ENCODE data around the gene MTMR12.
"Not testable (repeated sequence)": the region's sequence is repeated elsewhere in the genome, so short reads cannot be mapped to it uniquely, and the experiment has no call there.

MTMR12 gene

DNA sequence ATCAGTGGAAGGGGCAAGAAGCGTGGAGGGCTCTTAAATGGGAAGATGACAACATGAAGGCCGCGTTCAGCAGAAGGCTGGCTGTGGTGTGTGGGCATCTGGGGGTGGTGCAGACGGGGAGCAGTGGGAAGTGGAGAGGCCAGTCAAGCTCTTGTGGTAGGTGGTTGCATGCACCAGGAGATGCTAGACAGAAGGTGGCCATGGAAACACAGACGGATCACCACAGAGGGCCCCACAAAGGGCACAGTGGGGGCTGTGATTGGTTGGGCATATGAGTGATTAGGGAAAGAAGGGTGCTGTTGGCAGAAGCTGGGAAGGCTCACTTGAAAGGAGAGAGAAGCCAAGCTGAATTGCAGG lies 14.7 kb downstream of the MTMR12 start:
- DNase-seq (ENCODE audit: low spot score), result no peak

- DNase-seq (ENCODE audit: low spot score), result no peak
These were observed 15.3 kb downstream of the MTMR12 start for GRCh38 chr5:32297181-32298058.

GRCh38 chr5:32295966-32296772 lies 16.6 kb downstream of the MTMR12 start:
- DNase-seq (ENCODE audit: low spot score), result not testable (repeated sequence)

- DNase-seq (ENCODE audit: low spot score), result no peak
These were observed 21.1 kb downstream of the MTMR12 start for GRCh38 chr5:32291591-32291990.

DNA sequence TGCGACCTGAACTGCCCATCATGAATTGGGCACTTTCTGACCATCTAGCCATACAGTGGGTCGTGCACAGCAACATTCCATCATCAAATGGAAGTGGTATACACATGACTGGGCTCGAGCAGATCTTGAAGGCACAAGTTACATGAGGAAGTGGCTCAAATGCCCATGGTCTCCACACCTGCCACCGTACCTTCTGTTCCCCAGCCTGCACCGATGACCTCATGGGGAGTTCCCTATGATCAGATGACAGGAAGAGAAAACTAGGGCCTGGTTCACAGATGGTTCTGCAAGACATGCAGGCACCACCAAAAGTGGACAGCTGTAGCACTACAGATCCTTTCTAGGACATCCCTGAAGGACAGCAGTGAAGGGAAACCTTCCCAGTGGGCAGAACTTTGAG lies 21.8 kb downstream of the MTMR12 start:
- DNase-seq (ENCODE audit: low spot score), result peak; percentile 72

GRCh38 chr5:32290501-32290900 lies 22.2 kb downstream of the MTMR12 start:
- not testable (repeated sequence) for DNase-seq (ENCODE audit: low spot score)

DNA sequence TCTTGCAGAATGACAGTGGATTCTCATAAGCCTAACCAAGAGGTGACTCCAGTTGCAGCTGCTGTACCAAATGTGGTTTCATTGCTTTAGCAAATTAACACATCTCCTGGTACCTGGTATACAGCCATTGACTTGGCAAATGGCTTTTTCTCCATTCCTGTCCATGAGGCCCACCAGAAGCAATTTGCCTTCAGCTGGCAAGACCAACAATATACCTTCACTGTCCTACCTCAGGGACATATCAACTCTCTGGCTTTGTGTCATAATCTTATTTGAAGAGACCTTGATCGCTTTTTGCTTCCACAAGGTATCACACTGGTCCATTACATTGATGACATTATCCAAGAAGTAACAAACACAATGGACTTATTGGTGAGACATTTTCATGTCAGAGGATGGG lies 22.8 kb downstream of the MTMR12 start:
- not testable (repeated sequence) for DNase-seq (ENCODE audit: low spot score)

GRCh38 chr5:32288135-32288534 lies 24.6 kb downstream of the MTMR12 start:
- not testable (repeated sequence) for DNase-seq (ENCODE audit: low spot score)

DNA sequence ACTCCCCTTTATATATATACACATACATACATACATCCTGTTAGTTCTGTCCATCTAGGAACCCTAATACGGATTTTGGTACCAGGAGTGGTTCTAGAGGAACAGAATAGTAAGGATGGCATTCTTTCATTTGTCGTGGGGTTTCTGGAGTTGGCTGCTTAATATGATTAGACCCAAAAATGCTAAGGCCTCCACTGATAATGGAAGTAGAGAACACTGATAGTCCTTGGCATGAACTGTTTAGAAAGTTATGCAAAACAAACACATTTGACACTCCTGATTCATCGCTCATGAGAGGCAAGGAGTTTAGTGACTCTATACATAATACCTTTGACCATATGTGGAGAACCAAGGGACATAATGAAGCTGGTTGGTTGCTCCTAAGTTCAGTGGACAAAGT lies 25.2 kb downstream of the MTMR12 start:
- DNase-seq (ENCODE audit: low spot score), result not testable (repeated sequence)

DNA sequence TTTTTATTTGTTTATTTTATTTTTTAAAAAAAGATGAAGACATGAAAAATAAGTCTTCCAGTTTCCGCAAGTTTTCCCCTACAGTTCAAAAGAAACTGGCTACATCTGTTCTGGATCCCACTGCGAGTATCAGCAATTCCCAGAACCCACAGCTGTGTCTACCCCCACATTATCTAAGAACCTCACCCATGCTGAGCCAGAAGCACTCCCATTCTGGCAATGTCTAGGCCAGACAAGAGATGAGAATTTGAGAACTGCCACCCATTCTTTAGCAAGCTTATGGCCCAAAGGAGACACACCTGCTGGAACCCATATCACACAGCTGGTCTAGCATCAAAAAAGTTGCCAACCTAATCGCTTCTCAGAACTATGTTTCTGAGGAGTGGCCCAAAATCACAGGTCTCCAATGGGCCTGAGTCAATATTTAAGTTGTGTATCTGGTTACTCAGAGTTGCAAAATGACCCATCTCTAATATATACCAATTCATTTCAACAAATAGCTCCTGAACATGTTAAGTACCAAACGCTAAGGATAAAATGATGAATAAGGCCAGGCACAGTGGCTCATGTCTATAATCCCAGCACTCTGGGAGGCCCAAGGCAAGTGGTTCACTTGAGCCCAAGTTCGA lies 27.1 kb downstream of the MTMR12 start:
- DNase-seq (ENCODE audit: low spot score), result no peak

DNA sequence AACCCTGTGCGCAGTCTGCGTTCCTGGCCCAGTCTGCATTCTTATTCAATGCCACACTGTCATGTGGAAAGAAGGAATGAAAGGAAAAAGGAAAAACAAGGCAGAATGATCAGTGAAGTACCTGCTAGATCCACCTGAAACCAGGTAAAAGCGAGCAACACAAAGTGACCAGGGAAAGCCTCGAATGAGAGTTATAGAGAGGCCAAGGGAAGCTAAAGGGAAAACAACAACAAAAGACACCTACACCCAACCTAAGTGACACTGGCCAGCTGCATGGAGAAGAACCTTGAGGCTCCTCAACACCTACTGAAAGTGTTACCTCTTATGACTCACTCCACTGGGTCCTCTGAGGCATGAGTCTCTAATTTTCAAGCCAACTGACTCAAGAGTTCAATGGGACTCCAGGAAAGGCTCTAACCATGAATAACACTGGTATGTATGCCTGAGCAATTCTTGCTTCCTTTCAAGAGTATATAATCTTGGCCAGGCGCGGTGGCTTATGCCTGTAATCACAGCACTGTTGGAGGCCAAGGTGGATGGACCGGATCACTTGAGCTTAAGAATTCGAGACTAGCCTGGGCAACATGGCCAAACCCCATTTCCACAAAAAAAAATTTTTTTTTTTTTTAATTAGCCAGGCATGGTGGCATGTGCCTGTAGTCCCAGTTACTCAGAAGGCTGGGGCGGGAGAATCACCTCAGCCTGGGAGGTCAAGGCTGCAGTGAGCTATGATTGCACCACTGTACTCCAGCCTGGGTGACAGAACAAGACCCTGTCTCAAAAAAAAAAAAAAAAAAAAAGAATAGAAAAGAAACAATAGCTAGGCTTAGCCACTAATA lies 29.0 kb downstream of the MTMR12 start:
- DNase-seq (ENCODE audit: low spot score), result no peak

DNA sequence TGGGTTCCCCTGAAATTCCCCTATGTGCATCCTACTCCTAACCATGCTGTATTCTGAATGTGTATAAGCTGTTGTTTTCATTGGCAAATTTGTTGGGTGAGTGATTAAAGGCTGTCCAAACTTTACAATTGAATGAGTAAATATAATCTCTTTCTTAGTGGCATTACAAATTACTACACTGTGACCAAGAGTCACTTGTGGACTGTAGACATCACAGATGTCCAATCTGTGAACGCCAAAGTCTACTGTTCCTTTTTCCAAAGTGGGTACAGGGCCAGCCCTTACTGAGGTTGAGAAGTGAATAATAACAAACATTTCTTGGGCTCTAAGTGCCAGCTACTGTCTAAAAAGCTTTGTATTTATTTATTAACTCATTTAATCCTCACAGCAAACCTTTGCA lies 29.7 kb downstream of the MTMR12 start:
- no peak for DNase-seq (ENCODE audit: low spot score)

DNA sequence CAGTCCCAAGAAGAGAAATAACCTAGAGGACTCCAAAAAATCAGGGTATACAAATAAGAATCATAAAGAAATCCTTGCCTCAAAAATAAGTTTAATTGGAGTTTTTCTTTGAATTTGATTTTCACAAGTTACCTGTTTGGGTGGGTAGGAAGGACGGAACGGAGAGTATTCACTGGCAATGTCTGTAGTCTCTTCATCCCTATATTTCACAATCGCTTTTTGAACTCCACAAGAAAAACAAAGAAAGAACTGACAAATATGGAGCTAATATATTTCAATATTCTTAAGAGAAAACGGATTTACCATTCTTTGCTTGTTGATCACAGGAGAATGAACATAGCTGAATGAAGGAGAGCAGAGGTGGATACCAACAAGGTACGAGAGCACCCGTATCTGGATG lies 30.1 kb downstream of the MTMR12 start:
- no peak for DNase-seq (ENCODE audit: low spot score)

DNA sequence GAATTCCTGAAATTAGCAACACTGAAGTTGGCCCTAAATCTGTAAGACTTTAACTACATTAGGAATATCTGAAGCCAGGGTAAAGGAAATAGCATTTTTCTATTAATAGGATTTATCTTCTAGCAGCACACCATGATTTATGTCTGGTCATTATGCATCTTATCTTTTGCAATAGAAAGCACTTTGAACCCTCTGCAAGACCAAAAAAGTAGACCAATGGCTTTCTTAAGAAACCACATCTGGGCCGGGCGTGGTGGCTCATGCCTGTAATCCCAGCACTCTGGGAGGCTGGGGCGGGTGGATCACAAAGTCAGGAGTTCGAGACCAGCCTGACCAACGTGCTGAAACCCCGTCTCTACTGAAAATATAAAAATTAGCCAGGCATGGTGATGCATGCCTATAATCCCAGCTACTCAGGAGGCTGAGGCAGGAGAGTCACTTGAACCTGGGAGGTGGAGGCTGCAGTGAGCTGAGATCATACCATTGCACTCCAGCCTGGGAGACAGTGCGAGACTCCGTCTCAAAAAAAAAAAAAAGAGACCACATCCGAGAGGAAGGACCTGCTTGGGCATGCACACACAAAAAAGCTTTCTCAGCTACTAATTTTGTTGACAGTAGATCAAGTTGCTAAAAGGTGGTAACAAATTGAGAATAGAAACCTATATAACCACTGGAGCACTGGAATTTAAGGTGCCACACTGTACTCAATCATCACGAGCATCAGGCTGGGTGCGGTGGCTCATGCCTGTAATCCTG lies 31.2 kb downstream of the MTMR12 start:
- DNase-seq (ENCODE audit: low spot score), result not testable (repeated sequence)

DNA sequence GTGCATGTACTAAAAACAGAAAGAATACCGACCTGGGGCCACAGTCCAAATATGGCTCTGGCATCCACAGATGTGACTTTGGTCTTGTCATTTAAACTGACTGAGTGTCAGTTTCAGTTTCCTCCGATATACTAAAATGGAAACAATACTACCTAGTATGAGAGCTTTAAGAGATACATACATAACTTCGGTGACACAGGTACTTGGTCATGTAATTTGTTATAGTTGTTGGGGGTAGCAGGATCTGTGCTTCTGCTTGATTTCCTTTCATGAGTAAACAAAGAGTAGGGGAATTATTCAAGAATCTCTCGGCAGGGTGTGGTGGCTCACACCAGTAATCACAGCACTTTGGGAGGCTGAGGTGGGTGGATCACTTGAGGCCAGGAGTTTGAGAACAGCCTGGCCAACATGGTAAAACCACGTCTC lies 32.1 kb downstream of the MTMR12 start:
- DNase-seq (ENCODE audit: low spot score), result no peak

- DNase-seq (ENCODE audit: low spot score), result no peak
These were observed 33.0 kb downstream of the MTMR12 start for GRCh38 chr5:32279786-32280185.

GRCh38 chr5:32279223-32279622 lies 33.5 kb downstream of the MTMR12 start:
- DNase-seq (ENCODE audit: low spot score), result no peak

- DNase-seq (ENCODE audit: low spot score), result no peak
These were observed 34.3 kb downstream of the MTMR12 start for GRCh38 chr5:32278406-32278805.

DNA sequence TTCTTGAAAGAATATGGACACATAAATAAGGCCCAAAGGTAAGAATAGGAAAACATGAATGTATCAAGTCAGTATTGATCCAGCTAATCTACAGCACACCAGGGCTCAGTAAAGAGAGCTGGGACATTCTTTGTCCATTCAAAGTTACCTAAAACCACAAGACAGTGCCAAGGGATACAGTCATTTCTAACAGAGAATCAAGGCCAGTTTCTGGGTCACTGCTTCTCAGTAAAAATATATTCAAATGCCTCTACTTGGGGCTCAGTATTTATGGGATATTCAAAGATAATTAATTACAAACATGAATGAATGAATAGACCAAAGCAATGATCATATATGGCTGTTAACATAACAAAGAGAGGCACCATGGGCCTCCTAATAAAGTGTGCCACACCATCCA lies 34.9 kb downstream of the MTMR12 start:
- DNase-seq (ENCODE audit: low spot score), result no peak

DNA sequence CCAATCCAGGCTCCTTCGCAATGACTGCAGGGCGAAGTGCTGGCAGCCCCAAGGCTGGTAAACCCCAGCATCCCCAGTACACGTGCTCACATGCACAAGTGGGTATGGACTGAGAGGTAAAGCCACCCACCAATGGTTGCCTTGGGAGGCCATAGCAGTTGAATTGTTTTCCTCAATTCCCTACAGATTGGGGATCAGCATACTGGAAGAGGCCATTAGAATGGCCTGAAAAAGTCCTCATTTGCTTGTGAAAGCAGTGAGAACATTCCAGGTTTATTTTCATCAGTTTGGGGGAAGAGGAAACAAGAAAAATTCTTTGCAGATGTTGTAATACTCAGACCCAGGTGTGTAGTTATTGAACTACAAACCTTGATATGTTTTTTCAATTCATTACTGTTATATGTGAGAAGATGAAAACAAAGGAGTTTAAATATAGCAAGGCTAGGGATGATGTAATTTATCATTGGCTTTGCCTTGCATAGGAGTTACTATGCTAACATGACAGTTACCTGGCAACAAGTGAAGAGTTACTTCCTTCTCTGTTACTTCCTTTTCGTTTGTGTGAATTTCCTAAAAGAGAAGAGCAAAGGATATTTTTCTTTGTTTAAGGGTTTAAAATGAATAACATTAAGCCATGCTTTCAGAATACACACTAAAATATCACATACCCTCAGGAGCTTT lies 36.4 kb downstream of the MTMR12 start:
- peak; percentile 72 for DNase-seq (ENCODE audit: low spot score)

- no peak for DNase-seq (ENCODE audit: low spot score)
These were observed 37.4 kb downstream of the MTMR12 start for GRCh38 chr5:32275396-32275741.
